ENCODE data around the gene NUP62.
"Not testable (repeated sequence)": the region's sequence is repeated elsewhere in the genome, so short reads cannot be mapped to it uniquely, and the experiment has no call there.

The NUP62 gene

DNA sequence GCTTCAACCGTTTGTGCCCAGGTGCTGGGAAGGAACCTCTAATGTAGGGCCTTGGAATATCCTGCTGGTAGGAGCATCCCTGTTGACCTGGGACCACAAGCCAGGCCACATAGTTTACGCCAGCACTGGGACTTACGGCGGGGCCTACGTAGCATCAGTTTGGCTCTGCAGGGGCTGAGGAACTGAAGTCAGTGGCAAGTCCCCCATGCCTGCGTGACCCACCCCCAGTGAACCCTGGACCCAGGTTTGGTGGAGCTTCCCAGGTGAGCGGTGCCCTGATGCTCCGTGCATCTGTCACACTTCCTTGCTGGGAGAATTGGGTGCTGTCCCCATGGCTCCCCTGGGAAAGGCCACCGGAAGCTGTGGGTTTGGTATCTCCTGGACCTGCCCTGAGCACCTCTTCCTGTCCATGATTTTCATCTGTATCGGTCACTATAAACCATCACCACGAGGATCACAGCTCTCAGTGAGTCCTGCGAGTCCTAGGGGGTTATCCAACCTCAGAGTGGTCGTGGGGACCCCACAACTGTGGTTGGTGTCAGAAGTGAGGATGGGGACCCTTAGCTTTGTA, 21.7 kb upstream of the NUP62 start:
- DNase-seq = no peak

- DNase-seq = no peak
These were observed 21.3 kb upstream of the NUP62 start for GRCh38 chr19:49950590-49950948.

- DNase-seq = no peak
These were observed 20.7 kb upstream of the NUP62 start for GRCh38 chr19:49949742-49950589.

DNA sequence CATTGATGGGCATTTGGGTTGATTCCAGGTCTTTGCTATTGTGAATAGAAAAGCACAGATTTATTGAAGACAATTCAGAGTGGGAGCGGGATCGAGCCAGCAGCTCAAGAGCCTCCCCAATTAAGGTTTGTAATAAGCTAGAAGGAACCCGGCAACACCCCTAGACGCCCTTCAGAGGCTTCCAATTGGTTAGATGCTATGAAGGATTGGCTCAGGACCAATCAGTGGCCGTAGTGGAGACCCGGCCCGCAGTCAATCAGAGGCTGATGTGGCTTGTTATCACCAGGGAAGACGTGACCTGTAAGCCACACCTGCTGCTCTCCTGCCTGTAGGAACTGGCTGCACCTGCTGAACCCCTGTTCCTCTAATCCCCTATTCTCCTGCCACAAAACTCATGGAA, 17.1 kb upstream of the NUP62 start:
- no peak for DNase-seq

- not testable (repeated sequence) for DNase-seq
These were observed 15.3 kb upstream of the NUP62 start for GRCh38 chr19:49944567-49944966.

- no peak for DNase-seq
These were observed 11.1 kb upstream of the NUP62 start for GRCh38 chr19:49940482-49940791.

DNA sequence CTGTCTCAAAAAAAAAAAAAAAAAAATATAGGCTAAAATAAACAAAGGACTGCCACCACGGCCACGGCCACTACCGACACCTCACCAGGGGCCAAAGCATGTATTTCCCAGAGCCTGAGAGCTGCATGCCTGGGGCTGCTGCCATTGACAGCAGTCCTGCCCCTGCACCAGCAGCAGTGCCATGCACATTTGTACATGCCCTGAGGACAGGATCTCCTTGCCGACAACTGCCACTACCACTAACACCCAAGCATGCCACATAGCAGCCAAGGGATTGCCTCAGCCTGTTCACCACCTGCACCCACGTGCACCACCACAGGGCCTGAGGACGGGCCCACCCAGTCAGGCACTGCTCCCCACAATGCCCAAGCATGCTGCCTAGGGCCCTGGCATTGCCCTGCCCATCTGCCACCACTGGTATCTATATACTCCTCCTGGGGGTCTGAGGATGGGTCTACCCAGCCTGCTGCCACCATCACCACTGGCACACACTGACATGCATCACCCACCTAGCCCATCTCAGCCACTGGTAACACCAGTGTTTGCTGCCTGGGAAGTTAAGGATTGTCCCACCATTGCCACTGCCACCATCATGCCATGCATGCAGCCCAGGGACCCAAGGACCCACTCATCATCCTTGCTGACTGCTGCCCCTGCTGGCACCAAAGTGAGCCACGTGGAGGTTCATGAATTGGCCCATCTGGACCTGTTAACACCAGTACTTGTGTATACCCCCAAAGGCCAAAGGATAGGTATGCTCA, 10.6 kb upstream of the NUP62 start:
- DNase-seq = no peak

DNA sequence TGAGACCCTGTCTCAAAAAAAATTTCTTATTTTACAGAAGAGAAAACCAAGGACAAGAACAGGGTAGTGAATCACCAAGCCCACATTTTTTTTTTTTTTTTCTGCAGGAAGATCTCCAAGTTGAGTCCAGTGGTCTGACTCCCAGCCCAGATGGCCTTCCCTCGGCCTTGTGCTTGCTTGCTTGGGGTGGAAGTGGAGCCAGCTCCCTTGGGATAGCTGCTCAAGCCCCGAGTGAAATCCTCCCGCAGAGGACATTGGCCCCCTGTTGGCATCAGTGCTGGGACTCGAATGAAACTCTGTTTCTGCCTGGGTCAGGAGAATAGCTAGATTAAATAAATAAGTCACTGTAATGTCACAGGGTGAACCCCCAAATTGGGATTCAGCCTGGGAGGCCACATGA, 9.4 kb upstream of the NUP62 start:
- DNase-seq = no peak

- peak; percentile 7 to 79 (median 35) for DNase-seq
These were observed 8.6 kb upstream of the NUP62 start for GRCh38 chr19:49937750-49938381.

DNA sequence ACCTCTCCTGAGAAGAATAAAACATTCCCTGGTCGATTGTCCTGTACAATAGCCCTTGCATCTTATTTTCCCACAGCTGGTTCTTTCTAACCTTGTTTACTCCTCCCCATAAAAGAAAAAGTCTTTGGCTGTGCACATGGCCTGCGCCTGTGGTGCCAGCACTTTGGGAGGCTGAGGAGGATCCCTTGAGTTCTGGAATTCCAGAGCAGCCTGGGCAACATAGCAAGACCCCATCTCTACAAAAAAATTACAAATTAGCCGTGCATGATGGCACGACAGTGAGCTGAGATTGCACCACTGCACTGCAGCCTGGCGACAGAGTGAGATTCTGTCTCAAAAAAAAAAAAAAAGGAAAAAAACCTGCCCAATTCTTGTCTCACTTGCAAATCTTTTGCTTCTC, 7.2 kb upstream of the NUP62 start:
- no peak for DNase-seq

DNA sequence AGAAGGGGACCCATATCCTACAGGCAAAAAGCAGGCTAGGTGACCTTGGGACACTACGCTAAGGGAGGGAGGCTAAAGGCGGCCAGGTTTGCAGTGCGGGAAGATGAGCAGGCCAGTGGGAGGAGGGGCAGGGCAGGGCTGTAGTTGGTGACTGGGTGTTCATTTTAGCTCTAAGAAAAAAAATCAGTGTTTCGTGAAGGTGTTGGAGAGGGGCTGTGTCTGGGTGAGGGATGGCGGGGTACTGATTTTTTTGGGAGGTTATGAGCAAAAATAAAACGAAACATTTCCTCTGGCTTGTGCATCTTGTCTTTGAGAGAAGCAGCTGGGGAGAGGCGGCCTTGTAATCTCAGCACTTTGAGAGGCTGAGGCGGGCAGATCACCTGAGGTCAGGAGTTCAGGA, 4.3 kb upstream of the NUP62 start:
- DNase-seq = no peak

DNA sequence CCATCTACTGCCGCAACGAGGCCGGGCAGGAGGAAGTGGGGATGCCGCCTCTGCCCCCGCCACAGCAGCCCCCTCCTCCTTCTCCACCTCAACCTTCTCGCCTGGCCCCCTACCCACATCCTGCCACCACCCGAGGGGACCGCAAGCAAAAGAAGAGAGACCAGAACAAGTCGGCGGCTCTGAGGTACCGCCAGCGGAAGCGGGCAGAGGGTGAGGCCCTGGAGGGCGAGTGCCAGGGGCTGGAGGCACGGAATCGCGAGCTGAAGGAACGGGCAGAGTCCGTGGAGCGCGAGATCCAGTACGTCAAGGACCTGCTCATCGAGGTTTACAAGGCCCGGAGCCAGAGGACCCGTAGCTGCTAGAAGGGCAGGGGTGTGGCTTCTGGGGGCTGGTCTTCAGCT, 3.4 kb upstream of the NUP62 start:
- no peak for DNase-seq

DNA sequence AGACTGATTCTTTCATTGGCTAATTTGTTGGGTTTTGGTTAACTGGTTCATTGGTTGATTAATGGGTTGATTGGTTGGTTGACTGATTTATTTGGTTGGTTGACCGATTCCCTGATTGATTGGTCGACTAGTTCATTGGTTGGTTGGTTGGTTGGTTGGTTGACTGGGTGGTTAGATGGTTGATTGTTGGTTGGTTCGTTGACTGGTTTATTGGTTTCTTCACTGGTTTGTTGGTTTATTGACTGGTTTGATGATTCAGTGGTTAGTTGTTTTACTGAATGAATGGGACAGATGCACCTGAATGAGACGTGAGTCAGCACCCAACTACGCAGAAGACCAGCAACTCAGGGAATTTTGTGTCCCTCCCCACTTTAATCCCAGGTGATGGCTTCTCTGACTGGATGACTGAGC, 2.7 kb upstream of the NUP62 start:
- no peak for DNase-seq

DNA sequence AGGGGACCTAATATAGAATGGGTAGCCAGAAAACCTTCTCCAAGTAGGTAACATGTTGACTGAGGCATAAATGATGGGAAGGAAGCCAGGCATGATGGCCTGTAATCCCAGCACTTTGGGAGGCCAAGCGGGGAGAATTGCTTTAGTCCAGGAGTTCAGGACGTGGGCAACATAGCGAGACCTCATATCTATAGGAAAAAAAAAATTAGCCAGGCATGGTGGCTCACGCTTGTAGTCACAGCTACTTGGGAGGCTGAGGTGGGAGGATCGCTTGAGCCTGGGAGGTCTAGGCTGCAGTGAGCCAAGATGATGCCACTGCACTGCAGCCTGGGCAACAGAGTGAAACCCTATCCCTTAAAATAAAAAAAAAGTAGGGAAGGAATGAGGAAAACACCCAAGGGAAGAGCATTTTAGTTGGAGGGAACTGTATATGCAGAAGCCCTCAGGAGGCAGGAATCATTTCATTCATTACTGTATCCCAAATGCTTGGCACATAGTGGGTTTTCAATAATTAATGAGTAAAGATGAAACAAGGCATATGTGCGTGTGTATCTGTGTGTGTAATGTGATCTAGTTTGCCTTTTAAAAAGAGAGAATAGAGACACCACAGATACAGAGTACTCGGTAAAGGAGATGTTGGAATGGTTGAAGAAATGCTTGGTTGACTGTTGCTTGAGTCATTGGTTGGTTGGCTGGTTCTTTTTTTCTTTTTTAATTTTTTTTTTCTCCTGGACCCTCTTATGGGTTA, 2.2 kb upstream of the NUP62 start:
- DNase-seq = no peak

DNA sequence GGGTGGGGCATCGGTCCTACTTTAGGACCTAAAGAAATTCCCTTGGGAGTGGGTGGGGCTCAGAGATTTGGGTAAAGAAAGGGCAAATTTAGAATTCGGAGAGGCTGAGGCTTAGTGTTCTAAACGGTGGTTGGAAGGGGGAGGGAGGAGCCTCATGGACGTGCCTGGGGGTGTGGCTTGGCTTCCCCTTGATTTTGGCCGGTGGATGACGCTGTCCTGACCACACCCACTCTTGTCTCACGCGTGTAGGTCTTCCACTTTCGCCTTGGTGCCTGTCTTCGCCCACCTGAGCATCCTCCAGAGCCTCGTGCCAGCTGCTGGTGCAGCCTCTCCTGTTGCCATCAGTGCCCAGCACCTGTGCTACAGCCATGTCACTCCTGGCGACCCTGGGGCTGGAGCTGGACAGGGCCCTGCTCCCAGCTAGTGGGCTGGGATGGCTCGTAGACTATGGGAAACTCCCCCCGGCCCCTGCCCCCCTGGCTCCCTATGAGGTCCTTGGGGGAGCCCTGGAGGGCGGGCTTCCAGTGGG, 1.2 kb upstream of the NUP62 start:
- peak in 1 of 14 donors; percentile 22 for DNase-seq

DNA sequence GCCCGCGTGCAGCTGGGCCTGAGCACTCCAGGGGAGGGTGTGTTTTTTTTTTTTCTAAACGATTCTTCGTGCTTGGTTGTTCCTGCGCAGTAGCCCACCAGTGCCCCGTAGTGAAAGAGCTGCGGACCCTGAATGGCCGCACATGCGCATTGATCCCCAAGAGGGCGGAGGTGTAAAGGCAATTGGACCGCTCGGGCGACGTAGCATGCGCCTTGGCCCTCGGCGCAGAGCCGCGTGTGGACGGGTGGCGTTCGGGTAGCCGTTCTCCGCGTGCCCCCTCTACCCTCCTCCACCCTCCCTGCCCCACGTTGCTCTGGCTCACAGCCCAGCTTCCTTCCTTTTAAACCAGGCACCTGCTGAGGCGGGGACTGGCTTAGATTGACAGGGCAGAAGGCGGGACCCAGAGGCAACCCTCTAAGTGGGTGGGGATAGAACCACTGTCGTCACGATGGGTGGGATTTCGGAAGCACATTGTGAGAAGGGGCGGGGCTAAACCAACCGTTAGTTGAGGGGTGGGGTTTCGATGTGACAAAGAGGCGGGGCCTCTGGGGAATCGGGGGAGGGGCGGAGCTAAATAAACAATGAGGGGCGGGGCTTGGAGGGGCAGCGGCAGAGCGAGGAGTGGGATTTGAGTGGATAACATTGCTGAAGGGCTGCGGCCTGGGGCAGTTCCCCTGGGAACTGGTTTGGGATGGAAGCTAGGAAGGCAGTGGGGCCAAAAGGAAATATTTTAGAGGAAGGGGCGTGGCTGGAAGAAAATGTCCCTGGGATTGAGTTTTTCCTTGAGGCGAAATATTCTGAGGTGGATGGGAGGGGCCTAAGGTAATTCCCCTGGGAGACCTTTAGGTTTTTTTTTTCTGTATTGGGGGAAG, 543 bp upstream of the NUP62 start:
- peak; percentile 29 to 99 (median 93) for DNase-seq

DNA sequence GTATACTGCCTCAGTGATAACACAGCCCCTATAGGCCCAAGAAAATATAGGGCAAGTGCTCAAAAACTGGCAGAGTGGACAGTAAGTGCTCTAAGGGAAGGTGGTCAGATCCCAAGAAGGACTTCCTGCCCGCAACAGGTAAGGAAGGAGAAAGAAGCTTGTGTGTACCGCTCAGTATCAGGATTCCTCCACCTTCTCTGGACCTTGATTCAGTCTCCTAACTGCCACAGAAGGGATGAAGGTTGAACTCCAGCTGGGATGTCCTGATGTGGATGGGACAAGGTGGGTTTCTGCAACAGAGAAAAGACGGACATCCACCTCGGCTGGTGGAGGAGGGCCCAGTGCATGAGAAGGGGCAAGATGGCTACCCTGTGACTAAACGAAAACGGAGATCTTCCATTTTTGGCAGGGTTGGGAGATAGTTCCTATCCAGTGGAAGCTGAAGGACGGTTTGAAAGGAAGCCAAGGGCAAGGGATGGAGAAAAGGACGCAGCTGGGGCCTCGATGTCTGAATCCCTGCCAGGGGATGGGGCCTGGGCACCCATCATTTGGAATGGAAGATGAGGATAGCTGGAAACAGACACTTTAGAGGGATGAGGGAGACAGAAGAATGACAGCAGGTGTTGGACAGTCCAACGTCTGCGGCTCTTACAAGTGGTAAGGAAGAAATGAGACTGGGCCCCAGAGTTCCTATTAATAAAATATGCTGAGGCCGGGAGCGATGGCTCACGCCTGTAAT, 1.6 kb downstream of the NUP62 start:
- no peak for DNase-seq

DNA sequence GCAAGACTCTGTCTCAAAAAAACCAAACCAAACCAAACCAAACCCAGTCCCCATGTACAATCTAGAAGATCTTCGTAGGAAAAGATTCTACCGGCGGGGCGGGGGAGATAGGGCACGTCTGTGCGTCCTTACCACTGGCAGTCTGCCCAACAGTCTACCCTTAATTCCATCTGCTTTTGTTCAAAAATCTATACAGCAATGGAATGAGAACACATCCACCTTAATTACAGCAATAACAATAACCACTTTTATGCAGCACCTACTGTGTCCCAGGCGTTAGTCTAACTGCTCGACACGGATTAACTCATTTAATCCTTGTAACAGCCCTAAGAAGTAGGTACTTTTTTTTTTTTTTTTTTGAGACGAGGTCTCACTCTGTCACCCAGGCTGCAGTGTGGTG, 2.8 kb downstream of the NUP62 start:
- DNase-seq = no peak

- no peak for DNase-seq
These were observed 3.8 kb downstream of the NUP62 start for GRCh38 chr19:49925486-49925885.

DNA sequence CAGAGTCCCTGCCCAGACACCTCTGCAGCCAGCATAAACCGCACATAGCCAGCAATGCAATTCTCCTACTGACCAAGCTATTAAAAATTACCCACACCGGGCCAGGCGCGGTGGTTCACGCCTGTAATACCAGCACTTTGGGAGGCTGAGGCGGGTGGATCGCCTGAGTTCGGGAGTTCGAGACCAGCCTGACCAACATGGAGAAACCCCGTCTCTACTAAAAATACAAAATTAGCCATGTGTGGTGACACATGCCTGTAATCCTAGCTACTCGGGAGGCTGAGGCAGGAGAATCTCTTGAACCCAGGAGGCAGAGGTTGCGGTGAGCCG, 4.5 kb downstream of the NUP62 start:
- DNase-seq = not testable (repeated sequence)
